Smooth muscle cell (in vitro differentiated cells): ENCODE results near the gene AXL. TPM values are rescaled to one million over a fixed set of nuclear protein-coding genes. Genes with fewer than 3 reads are reported as not detected.
"Not testable (repeated sequence)": the region's sequence is repeated elsewhere in the genome, so short reads cannot be mapped to it uniquely, and the experiment has no call there.

Source experiments
- DNase-seq: peaks from one replicate; lab custom pipeline; 2025; ENCODE audit not compliant: unreplicated experiment; lab: John Stamatoyannopoulos, UW
- H2AFZ ChIP-seq: fragments of 200-600 bp; sonication (generic); 2 replicates; pipeline ENCODE4 v1.6.0; 2016; ENCODE audit warnings: antibody characterized with exemption, low read depth, mild to moderate bottlenecking
- H3F3A ChIP-seq: fragments of 200-600 bp; sonication (generic); 2 replicates; pipeline ENCODE4 v1.6.0; 2017; ENCODE audit warnings: antibody characterized with exemption, low read depth
- H3K27ac ChIP-seq: fragments of 200-600 bp; sonication (generic); 2 replicates; pipeline ENCODE4 v1.5.1; 2016; ENCODE audit warnings: low read depth, mild to moderate bottlenecking
- H3K27me3 ChIP-seq: fragments of 200-600 bp; sonication (generic); 2 replicates; pipeline ENCODE4 v1.6.1; 2016; ENCODE audit warnings: low read depth, mild to moderate bottlenecking
- H3K36me3 ChIP-seq: fragments of 200-600 bp; sonication (generic); 2 replicates; pipeline ENCODE4 v1.5.1; 2016; ENCODE audit warnings: low read depth
- H3K4me1 ChIP-seq: fragments of 200-600 bp; sonication (generic); 2 replicates; pipeline ENCODE4 v1.5.1; 2016; ENCODE audit warnings: low read depth
- H3K4me2 ChIP-seq: fragments of 200-600 bp; sonication (generic); 2 replicates; pipeline ENCODE4 v1.6.0; 2016; ENCODE audit warnings: mild to moderate bottlenecking
- H3K4me3 ChIP-seq: fragments of 200-600 bp; sonication (generic); 2 replicates; pipeline ENCODE4 v1.5.1; 2016; ENCODE audit warnings: mild to moderate bottlenecking
- H3K79me2 ChIP-seq: fragments of 200-600 bp; sonication (generic); 2 replicates; pipeline ENCODE4 v1.6.0; 2016; ENCODE audit warnings: low read depth, mild to moderate bottlenecking
- H3K9ac ChIP-seq: fragments of 200-600 bp; sonication (generic); 2 replicates; pipeline ENCODE4 v1.6.0; 2016; ENCODE audit warnings: low read depth
- H3K9me3 ChIP-seq: fragments of 200-600 bp; sonication (generic); replicated peaks from 2 replicates; pipeline ENCODE4 v1.5.1; 2016; ENCODE audit warnings: low read depth
- H4K20me1 ChIP-seq: fragments of 200-600 bp; sonication (generic); 2 replicates; pipeline ENCODE4 v1.6.0; 2016; ENCODE audit warnings: low read depth
- WGBS: methylation state at CpG from one replicate; pipeline ENCODE4 v1.1.7; 2016; ENCODE audit warnings: low lambda C conversion rate; 5-methylcytosine and 5-hydroxymethylcytosine counted together
- polyA plus RNA-seq: library from polyadenylated mRNA; unstranded; fragments of >200 nt; fragmentation: Nextera tagmentation; extraction: Ambion mirVana; gene quantifications from 2 replicates; pipeline ENCODE4 v1.2.1, GENCODE V29; 2016
- total RNA-seq: library from RNA; depleted of rRNA; stranded (reverse); fragments of >200 nt; gene quantifications from 2 replicates; pipeline ENCODE4 v1.2.3, GENCODE V29; 2014
- TF ChIP-seq, protein P1 (sequence below): fragments of 200-600 bp; sonication (generic); IDR thresholded peaks from 2 replicates; pipeline ENCODE4 v1.5.1; 2017; ENCODE audit warnings: borderline replicate concordance, mild to moderate bottlenecking, antibody characterized with exemption; ENCODE audit not compliant: insufficient read depth, poor library complexity, severe bottlenecking

Gene AXL
- total and polyA plus RNA-seq, 2 experiments from 2014 or later, result 16.9 to 71.2 TPM

DNA sequence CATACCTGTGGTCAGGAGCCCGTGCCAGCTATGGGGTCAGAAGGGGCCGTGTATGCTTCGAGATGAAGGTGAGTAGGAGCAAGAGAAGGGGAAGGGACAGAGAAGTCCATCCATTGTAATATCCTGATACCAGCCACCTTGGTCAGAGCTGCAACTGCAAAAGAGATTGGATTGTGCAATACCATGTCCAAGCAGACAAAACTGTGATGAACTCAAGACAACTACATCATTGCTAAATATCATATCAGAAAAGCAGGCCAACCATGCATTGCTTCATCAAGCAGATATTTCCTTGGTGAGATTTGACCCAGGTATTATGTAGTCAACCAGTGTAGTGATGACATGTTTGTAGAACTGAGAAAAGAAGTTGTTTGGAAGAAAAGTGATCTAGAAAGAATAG lies 57.2 kb downstream of the AXL start:
- no peak for DNase-seq
- Histone ChIP-seq H3F3A (no peaks in the 10 kb centered on the region), H3K27me3 (no peaks in the 10 kb centered on the region), H3K79me2 (peaks cover 8% of the 10 kb centered on the region), H3K36me3 (peaks cover 69% of the 10 kb centered on the region), H3K27ac (no peak overlapping the region), H3K9ac (no peak overlapping the region), H4K20me1 (peaks cover 33% of the 10 kb centered on the region), H3K4me1 (no peaks in the 10 kb centered on the region), H3K9me3 (no peaks in the 10 kb centered on the region), H3K4me2 (no peak overlapping the region), H3K4me3 (no peak overlapping the region), H2AFZ (no peak overlapping the region)
- TF ChIP-seq, protein P1, sequence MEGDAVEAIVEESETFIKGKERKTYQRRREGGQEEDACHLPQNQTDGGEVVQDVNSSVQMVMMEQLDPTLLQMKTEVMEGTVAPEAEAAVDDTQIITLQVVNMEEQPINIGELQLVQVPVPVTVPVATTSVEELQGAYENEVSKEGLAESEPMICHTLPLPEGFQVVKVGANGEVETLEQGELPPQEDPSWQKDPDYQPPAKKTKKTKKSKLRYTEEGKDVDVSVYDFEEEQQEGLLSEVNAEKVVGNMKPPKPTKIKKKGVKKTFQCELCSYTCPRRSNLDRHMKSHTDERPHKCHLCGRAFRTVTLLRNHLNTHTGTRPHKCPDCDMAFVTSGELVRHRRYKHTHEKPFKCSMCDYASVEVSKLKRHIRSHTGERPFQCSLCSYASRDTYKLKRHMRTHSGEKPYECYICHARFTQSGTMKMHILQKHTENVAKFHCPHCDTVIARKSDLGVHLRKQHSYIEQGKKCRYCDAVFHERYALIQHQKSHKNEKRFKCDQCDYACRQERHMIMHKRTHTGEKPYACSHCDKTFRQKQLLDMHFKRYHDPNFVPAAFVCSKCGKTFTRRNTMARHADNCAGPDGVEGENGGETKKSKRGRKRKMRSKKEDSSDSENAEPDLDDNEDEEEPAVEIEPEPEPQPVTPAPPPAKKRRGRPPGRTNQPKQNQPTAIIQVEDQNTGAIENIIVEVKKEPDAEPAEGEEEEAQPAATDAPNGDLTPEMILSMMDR, result no peak
- WGBS, result 96% methylated on average over 3 of the region's 3 CpGs

DNA sequence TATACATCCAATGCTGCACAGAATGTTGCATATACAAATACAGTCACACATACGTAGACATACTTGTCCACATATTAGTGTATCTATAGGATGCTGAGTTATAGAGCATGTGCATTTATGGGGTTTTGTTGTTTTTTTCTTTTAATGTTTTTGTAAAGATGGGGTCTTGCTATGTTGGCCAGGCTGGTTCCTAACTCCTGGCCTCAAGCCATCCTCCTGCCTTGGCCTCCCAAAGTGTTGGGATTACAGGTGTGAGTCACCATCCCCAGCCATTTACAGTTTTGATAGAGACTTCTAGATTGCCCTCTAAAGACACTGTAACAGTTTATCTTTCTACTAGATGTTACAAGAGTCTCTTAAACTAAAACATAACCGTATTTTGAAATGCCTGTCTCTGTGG lies 59.5 kb downstream of the AXL start:
- Histone ChIP-seq H3K9me3 (no peaks in the 10 kb centered on the region), H3K4me3 (no peak overlapping the region), H3K36me3 (peaks cover 64% of the 10 kb centered on the region), H3K27ac (no peak overlapping the region), H3K4me2 (no peak overlapping the region), H3K79me2 (no peaks in the 10 kb centered on the region), H2AFZ (no peak overlapping the region), H4K20me1 (peaks cover 32% of the 10 kb centered on the region), H3K27me3 (no peaks in the 10 kb centered on the region), H3F3A (no peaks in the 10 kb centered on the region), H3K9ac (no peak overlapping the region), H3K4me1 (no peaks in the 10 kb centered on the region)
- TF ChIP-seq, protein P1, result no peak
- 95% methylated on average over 2 of the region's 2 CpGs for WGBS
- DNase-seq, result no peak

DNA sequence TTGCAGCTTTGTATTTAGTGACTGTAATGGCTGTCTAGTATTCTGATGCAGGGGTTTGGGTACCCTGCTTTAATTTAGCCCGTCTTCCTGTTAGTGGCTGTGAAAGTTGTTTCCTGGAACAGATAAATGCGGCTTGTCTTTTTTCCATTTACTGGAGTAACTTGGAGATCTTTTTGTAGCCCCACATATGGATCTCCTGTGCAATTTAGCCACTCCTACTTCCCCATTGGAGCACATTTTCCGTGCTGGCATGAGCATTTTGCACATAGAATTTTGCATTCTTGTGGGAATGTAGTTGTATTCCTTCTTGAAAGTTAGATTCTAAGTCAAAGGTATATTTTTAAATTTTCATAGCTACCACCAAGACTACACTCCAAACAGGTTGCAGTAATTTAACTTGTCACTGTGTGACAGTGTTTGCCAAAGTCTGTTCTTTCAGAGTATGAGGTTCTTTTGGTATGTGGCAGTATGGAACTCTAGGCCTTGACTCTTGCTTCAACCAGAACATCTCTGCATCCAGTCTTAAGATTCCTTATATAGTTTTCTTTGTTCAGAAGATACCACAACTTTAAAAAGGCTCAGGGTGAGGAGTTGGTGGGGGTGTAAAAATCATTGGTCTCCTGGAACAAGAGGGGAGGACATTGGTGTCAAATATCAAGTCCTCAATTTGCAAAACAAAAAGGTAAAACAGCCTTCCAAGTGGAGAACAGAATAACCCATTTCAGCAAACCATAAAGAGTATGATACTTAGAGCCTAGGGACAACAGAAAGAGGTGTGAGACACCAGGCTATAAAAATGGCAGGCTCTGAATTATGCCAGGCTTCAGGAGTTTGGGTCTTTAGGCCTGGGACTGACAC lies 69.9 kb downstream of the AXL start:
- Histone ChIP-seq H3K79me2 (peaks cover 20% of the 10 kb centered on the region), H3K4me3 (no peak overlapping the region), H3K27ac (no peak overlapping the region), H3F3A (peaks cover 2% of the 10 kb centered on the region), H3K9me3 (no peaks in the 10 kb centered on the region), H3K36me3 (peaks cover 33% of the 10 kb centered on the region), H3K4me1 (no peaks in the 10 kb centered on the region), H4K20me1 (peaks cover 52% of the 10 kb centered on the region), H3K27me3 (no peaks in the 10 kb centered on the region), H3K9ac (no peak overlapping the region), H2AFZ (no peak overlapping the region), H3K4me2 (no peak overlapping the region)
- no peak for DNase-seq
- WGBS, result 90% methylated on average over 3 of the region's 3 CpGs
- TF ChIP-seq, protein P1, result no peak

DNA sequence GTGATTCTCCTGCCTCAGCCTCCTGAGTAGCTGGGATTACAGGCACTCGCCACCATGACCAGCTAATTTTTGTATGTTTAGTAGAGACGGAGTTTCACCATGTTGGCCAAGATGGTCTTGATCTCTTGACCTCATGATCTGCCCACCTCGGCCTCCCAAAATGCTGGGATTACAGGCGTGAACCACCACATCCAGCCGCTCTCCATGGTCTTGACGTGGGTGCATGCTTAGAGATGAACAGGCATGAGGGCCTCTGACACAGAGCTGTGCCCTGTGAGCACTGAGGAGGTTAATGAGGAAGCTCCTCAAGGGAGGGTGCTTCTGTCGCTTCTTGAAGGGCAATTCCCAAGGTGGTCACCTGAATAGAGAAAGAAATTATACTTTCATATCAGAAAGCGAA lies 70.8 kb downstream of the AXL start:
- DNase-seq, H3K9ac ChIP-seq, H3K4me3 ChIP-seq, H3K9me3 ChIP-seq, H3K4me2 ChIP-seq, H3K4me1 ChIP-seq, H3K27ac ChIP-seq, H2AFZ ChIP-seq, H3K27me3 ChIP-seq: not testable (repeated sequence)
- Histone ChIP-seq H3K36me3 (peaks cover 30% of the 10 kb centered on the region), H4K20me1 (peaks cover 53% of the 10 kb centered on the region), H3K79me2 (peaks cover 20% of the 10 kb centered on the region), H3F3A (peaks cover 11% of the 10 kb centered on the region)
- WGBS, result 96% methylated on average over 8 of the region's 8 CpGs
